Omental fat pad (tissue), 4 donors: ENCODE measurements around the gene MEN1. TPM values are rescaled to one million over a fixed set of nuclear protein-coding genes. Genes with fewer than 3 reads are reported as not detected.
A peak's percentile ranks its signal among the peaks of the same experiment; 100 is the strongest.

Source experiments
- ATAC-seq: fragments of 150-250 bp; one replicate; pipeline ENCODE4 v1.9.1; 2016; ENCODE audit warnings: mild to moderate bottlenecking, moderate library complexity; ENCODE audit not compliant: low FRiP score
- DNase-seq: peaks from one replicate; pipeline ENCODE4 v3.0.0-alpha.2; 2019; ENCODE audit warnings: low spot score
- CTCF ChIP-seq, 3 donors: fragments of 450-650 bp; IDR thresholded peaks; one replicate each; pipeline ENCODE4 v1.5.1; 2016 to 2017; ENCODE audit warnings: antibody characterized with exemption in 3 of 3, mild to moderate bottlenecking in 3 of 3, moderate library complexity in 2 of 3
- total RNA-seq, 4 donors: library from RNA; depleted of rRNA; stranded (reverse); fragments of >200 nt; gene quantifications; one replicate each; pipeline ENCODE4 v1.1.0, GENCODE V29; 2016

Gene MEN1
- total RNA-seq, 4 donors from 2014 or later, result 7.3 to 20.2 (median 12.2) TPM

GRCh38 chr11:64834723-64835615 lies 24.6 kb upstream of the MEN1 start:
- no peak for DNase-seq
- TF ChIP-seq CTCF (IDR thresholded peaks at IDR 0.05), result no peak
- ATAC-seq, result peak; percentile 77

GRCh38 chr11:64834031-64834722 lies 23.8 kb upstream of the MEN1 start:
- DNase-seq, result no peak
- ATAC-seq, result no peak
- no peak for TF ChIP-seq CTCF (IDR thresholded peaks at IDR 0.05)

- TF ChIP-seq CTCF (IDR thresholded peaks at IDR 0.05), result no peak
- ATAC-seq (no peak), DNase-seq (no peak)
Measured at GRCh38 chr11:64833509-64833908, 23.2 kb upstream of the MEN1 start.

GRCh38 chr11:64833198-64833502 lies 22.8 kb upstream of the MEN1 start:
- DNase-seq (no peak), ATAC-seq (no peak)
- no peak for TF ChIP-seq CTCF (IDR thresholded peaks at IDR 0.05)

- DNase-seq (no peak), ATAC-seq (no peak)
- TF ChIP-seq CTCF (IDR thresholded peaks at IDR 0.05), result no peak
Measured at GRCh38 chr11:64832467-64833197, 22.3 kb upstream of the MEN1 start.

- DNase-seq (no peak), ATAC-seq (no peak)
- TF ChIP-seq CTCF (IDR thresholded peaks at IDR 0.05), result no peak
Measured at GRCh38 chr11:64831411-64831891, 21.1 kb upstream of the MEN1 start.
